ENCODE data around the gene RBBP8. TPM values are rescaled to one million over a fixed set of nuclear protein-coding genes. Genes with fewer than 3 reads are reported as not detected.
A peak's percentile ranks its signal among the peaks of the same experiment; 100 is the strongest.

Gene RBBP8
- polyA plus RNA-seq, 3 donors: 5.8 to 9.6 (median 7.8) TPM

DNA sequence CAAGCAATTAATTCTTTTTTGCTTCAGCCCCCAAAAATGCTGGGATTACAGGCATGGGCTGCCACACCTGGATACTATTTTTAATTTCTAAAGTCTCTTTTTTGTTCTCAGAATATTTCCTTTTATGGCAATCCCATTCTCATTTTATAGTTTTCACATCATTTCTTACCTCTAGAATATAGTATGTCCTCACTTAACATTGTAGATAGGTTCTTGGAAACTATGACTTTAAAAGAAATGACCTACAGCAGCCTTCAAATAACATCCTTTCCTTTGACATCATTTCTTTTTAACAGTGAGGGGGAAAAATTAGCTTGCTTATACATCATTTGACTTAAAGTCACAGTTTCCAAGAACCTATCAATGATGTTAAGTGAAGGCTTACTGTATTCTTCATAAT is 31.6 kb downstream of the RBBP8 start:
- no peaks in the 10 kb centered on the region for H3K9me3 ChIP-seq (replicated peaks in 1 of 2; ENCODE audit: control insufficient read depth in 1 of 2, insufficient read depth in 1 of 2, low read length in 2 of 2)
- H2AFZ ChIP-seq (ENCODE audit: insufficient read depth, low read depth, low read length, poor library complexity, severe bottlenecking): no peak overlapping the region
- Mint-ChIP-seq H3K9me3 (peaks cover 0 to 3% (median 0%) of the 10 kb centered on the region in 7 donors), H3K27ac (no peak overlapping the region), H3K27me3 (ENCODE audit: low read depth in 3 of 3) (no peaks in the 10 kb centered on the region), H3K4me3 (no peak overlapping the region), H3K36me3 (peaks cover 15 to 43% of the 10 kb centered on the region in 2 donors), H3K4me1 (no peaks in the 10 kb centered on the region)
- H3K27me3 ChIP-seq (ENCODE audit: control insufficient read depth in 2 of 2, insufficient read depth in 2 of 2, low read length in 2 of 2): no peaks in the 10 kb centered on the region
- no peaks in the 10 kb centered on the region for H4K20me1 ChIP-seq (ENCODE audit: insufficient read depth, low read length)
- H3K4me1 ChIP-seq (ENCODE audit: control insufficient read depth in 1 of 2, insufficient read depth in 2 of 2, low read length in 2 of 2): no peaks in the 10 kb centered on the region
- H3K79me2 ChIP-seq (ENCODE audit: insufficient read depth, low read length): no peaks in the 10 kb centered on the region
- H3K27ac ChIP-seq (ENCODE audit: low read depth in 1 of 2, low read length in 2 of 2): no peak overlapping the region
- TF ChIP-seq, protein P1, sequence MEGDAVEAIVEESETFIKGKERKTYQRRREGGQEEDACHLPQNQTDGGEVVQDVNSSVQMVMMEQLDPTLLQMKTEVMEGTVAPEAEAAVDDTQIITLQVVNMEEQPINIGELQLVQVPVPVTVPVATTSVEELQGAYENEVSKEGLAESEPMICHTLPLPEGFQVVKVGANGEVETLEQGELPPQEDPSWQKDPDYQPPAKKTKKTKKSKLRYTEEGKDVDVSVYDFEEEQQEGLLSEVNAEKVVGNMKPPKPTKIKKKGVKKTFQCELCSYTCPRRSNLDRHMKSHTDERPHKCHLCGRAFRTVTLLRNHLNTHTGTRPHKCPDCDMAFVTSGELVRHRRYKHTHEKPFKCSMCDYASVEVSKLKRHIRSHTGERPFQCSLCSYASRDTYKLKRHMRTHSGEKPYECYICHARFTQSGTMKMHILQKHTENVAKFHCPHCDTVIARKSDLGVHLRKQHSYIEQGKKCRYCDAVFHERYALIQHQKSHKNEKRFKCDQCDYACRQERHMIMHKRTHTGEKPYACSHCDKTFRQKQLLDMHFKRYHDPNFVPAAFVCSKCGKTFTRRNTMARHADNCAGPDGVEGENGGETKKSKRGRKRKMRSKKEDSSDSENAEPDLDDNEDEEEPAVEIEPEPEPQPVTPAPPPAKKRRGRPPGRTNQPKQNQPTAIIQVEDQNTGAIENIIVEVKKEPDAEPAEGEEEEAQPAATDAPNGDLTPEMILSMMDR (IDR thresholded peaks at IDR 0.05): no peak
- intact Hi-C loops (cut with micrococcal nuclease): no loop called here
- peaks cover 4 to 6% of the 10 kb centered on the region in 2 donors for H3K36me3 ChIP-seq (replicated peaks in 1 of 2; ENCODE audit: control insufficient read depth in 1 of 2, insufficient read depth in 2 of 2, low read length in 2 of 2)
- no peak for DNase-seq
- no peak overlapping the region for H3K4me2 ChIP-seq (replicated peaks; ENCODE audit: extremely low read depth, low read length, poor library complexity, severe bottlenecking)
- no peak overlapping the region for H3K9ac ChIP-seq (ENCODE audit: insufficient read depth, low read length, poor library complexity, severe bottlenecking)
- H3K4me3 ChIP-seq (replicated peaks in 1 of 3; ENCODE audit: low read depth in 2 of 3, low read length in 3 of 3): no peak overlapping the region

DNA sequence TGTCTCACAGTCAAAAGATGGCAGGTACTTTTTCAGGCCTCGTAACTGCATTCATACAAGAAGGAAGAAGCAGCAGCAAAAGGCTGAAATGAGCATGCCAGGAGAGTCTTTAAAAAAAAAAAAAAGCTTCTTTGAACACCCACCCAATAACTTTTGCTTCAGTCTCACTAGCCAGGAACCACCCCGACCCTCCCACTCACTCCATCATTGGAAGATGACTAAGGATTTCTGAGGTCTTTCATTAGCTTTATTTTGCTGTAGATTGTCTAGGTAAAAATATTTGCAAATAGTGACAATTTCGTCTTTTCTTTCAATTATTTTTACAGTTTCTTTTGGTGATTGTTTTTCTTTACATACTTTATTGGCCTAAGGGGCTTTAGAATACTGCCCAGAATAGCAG is 37.9 kb downstream of the RBBP8 start:
- Histone ChIP-seq H3K4me3 (replicated peaks in 1 of 3; ENCODE audit: low read depth in 2 of 3, low read length in 3 of 3) (no peak overlapping the region), H3K4me2 (replicated peaks; ENCODE audit: extremely low read depth, low read length, poor library complexity, severe bottlenecking) (no peak overlapping the region), H3K36me3 (replicated peaks in 1 of 2; ENCODE audit: control insufficient read depth in 1 of 2, insufficient read depth in 2 of 2, low read length in 2 of 2) (peaks cover 6 to 26% of the 10 kb centered on the region in 2 donors), H2AFZ (ENCODE audit: insufficient read depth, low read depth, low read length, poor library complexity, severe bottlenecking) (no peak overlapping the region), H4K20me1 (ENCODE audit: insufficient read depth, low read length) (no peaks in the 10 kb centered on the region), H3K9me3 (replicated peaks in 1 of 2; ENCODE audit: control insufficient read depth in 1 of 2, insufficient read depth in 1 of 2, low read length in 2 of 2) (no peaks in the 10 kb centered on the region), H3K9ac (ENCODE audit: insufficient read depth, low read length, poor library complexity, severe bottlenecking) (no peak overlapping the region), H3K27me3 (ENCODE audit: control insufficient read depth in 2 of 2, insufficient read depth in 2 of 2, low read length in 2 of 2) (no peaks in the 10 kb centered on the region), H3K4me1 (ENCODE audit: control insufficient read depth in 1 of 2, insufficient read depth in 2 of 2, low read length in 2 of 2) (peaks cover 4 to 7% of the 10 kb centered on the region in 2 donors), H3K79me2 (ENCODE audit: insufficient read depth, low read length) (no peaks in the 10 kb centered on the region), H3K27ac (ENCODE audit: low read depth in 1 of 2, low read length in 2 of 2) (no peak overlapping the region)
- Mint-ChIP-seq H3K27me3 (ENCODE audit: low read depth in 3 of 3) (peaks cover 0 to 1% (median 0%) of the 10 kb centered on the region in 3 donors), H3K27ac (peak overlapping the region in 1 of 7 donors; percentile 43), H3K9me3 (peaks cover 0 to 3% (median 0%) of the 10 kb centered on the region in 7 donors), H3K36me3 (peaks cover 22 to 33% of the 10 kb centered on the region in 2 donors), H3K4me1 (peaks cover 6% of the 10 kb centered on the region), H3K4me3 (no peak overlapping the region)
- TF ChIP-seq, protein P1 (IDR thresholded peaks at IDR 0.05): no peak
- WGBS (ENCODE audit: insufficient coverage): no CpG with 5 or more reads among the region's 3 CpGs
- intact Hi-C loops (cut with micrococcal nuclease): no loop called here
- no peak for DNase-seq
